Inferior parietal cortex (tissue), 1 donor: ENCODE data around the gene TSPAN7.
A peak's percentile ranks its signal among the peaks of the same experiment; 100 is the strongest.

Source experiments
- DNase-seq: peaks from one replicate; pipeline ENCODE4 v3.0.0-alpha.2; 2016; ENCODE audit errors: extremely low spot score

TSPAN7 gene

DNA sequence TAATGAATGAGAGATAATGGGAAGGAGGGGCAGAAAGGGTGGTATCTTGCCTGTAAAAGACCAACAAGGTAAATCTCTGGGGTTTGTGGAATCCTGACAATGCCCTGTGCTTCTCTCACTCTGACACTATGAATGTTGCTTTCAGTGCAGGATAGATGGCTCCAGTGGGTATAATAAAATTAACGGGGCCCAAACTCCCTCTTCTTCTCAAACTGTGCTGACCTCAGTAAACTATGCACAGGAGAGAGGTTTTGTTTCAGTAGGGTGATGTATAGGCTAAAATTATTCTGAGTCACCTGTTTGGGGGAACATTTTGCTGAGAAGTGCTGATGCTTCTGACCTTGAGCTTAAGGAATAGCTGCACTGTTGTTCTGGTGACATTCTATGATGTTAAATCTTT lies 82.6 kb downstream of the TSPAN7 start:
- no peak for DNase-seq

DNA sequence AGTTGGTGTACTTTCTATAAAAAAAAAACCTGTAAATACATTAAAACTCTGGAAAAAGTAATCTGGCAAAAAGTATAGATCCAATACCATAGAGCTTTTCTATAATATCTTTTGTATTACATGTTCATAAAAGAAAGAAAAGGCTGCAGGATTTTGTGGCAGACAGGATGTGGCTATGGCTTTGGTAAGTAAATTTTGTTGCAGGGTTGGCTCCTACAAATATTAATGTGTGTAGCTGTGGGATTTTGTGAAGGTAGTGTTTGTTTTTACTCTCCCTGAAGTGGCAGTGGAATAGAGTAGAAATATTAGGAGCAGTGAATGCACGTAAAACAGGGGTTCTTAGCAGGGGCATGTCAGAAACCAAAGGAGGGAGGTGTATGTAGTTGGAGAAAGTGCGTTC lies 84.8 kb downstream of the TSPAN7 start:
- DNase-seq = no peak

DNA sequence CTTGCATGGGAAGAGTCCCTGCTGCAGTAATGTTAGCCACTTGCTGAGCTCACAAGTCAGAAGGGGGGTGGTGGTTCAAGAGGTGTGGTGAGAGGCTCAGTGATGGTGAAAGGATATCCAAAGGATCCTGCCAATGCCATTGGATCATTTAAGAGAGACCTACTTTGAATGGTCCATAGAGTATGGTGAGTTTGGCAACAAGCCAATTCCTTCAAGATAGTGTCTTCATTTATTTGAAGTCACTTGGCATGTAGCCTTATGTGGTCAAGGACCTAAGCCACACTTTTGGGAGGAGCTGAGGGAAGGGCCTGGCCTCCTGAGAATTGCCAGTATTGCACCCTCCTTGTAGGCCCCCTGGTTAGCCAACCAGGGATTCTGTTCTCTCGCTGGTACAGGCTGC lies 87.9 kb downstream of the TSPAN7 start:
- no peak for DNase-seq

DNA sequence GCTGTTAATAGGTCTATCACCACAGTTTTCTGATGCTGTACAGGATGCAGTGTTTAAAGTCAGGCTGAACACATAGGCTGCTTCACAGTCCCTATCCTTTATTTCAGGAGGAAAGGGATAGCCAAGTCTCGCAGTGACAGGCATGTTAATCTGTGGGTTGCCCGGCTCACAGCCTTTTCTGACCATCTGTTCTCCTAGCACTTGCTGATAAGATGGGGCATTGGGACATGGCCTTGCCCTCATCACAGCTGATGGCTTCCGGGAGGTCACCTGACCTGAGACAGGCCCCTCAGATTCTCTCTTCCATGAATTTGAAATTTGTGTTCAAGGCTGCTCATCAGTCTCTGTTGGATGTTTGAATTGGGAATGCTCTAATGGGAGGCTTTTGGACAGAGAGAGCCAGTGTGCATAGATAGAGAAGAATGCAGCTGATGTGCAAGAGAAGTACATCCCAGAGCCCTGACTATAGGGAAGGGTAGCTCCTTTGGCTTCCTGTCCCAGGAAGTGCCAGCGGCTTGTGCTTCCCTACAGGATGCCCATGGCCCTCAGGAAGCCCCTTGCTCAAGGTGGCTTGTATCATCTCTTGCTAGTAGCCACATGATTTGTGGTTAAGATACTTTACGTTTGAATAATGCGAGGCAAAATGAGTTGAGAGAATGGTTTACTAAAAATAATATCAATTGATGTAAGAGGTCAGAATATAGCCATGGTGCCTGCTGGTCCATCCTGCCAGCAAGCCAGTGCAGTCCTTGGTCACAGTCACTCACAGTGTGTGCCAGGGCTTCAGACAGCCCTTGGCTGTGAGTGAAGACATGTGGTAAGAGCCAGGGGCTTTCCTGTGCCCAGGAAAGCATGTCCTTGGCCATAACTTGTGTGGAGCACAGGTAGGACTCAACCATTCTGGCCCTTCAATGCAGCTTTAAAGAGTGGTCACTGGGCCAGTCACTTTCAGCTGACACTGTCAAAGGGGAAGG lies 88.6 kb downstream of the TSPAN7 start:
- DNase-seq = no peak

DNA sequence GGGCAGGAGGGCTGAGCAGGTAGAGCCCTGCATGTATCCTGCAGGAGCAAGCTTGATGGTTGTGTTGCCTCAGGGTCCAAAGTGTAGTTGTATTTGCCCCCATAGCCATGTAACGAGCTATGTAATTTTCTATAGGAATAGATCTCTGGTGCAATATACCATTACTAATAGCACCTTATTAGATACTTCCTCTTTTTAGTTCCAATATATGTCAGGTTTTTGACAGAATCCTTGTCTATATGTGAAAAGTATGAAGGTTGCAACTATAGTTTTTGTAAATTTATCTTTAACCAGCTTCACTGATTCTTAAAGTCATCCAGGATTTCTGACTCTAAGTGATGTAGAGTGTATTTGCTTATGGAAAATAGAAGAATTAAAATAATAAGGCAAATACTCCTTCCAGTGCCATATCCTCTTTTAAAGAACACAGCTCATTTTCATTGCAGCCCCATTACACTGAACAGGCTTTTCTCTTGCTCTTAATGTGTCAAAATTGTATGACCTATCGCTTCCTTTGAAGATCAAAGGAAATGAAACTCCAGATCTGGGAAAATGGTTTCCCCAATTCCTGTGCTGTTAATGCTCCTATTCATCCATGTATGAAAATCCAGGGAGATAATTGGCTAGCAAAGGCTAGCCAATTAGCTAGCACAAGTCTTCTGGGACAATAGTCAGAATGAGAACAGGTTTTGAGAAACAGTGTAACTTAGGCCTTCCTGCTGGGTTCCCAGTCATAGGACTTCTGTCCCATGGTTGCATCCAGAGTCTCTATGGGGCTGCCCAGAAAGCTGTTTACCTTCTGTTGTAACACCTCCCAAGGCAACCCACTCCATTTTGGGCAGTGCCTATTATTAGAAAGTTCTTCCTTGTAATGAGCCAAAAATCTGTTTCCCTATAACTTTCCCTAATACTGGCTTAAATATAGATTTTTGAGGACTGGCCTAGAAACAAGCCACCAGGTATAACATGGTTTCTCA lies 90.6 kb downstream of the TSPAN7 start:
- DNase-seq = no peak

DNA sequence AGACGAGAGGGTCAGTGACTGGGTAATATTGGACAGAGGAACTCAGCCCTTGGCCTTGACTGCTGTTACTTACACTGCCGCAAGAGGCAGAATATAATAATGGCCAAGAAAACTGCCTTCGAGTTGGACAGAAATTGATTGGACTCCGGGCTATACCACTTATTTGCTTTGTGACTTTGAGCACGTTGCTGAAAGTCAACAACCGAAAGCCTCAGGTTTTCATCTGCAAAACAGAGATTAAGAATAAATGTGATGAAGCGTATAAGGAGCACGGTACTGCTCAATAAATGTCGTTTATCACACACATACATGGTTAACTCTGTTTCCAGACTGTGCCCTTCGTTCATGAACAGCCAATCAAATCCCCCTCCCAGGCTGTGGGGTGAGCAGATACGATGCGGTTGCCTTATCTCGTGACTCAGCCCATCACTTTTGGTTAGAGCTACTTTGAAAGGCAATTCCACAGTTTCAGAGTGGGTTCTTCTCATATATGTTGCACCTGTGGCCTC lies 91.6 kb downstream of the TSPAN7 start:
- no peak for DNase-seq

DNA sequence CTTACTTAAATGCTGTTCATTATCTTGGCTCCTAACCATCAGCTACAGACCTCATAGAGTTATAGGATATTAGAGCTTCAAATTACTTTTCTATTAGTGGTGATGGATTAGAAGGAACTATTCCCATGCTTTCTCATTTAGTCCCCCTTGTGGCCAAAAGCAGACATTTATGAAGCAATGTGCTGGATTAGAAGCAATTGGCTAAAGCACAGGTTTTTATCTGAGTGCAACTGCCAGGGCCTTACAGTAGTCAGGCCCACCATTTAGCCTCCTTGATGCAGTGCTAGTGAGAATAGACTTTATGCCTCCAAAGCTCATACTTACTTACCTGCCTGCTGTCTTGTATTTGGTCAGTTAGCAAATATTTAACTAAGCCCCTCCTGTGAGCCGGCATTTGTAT lies 93.0 kb downstream of the TSPAN7 start:
- DNase-seq = no peak

DNA sequence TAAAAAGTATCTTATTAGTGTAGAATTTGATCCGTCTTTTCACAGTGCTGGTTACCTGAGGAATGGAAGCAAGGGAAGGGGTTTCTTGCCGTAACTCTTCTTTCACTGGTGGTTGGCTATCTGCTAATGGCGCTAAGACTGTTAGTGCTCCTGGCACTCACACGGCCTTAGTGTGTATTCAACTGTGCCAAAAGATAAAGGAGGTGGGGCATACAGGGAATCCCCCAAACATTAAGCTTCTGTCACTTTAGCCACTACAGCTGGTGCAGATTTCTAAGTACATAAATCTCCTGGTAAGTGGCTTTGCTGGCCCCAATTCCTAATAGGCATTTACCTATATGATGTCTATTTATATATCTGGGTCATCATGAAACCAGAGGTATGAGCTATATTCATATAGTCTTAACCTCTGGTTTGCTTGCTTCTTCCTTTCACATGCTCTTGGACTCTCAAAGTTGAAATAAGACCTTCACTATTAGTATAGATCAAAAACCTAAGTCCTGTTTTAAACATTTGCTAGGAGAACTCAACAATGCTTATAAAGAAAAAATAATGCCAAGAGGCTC lies 95.1 kb downstream of the TSPAN7 start:
- no peak for DNase-seq

DNA sequence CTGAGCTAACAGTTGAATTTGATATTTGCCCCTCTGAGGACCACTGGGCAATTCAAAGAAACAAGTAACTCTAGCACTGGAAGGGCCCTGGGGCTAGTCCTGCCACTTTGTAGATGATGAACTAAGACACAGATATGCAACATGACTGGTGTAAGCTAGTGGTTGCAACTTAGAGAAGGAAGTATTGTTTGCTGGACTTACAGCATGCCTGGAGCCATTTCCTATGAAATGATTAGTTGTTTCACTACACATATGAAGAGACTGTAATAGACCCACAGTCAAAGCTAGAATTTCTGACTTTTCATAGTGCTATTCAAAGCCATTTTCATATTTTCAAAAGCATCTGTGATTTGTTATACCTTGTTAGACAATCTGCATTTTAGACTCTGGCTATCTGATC lies 96.2 kb downstream of the TSPAN7 start:
- no peak for DNase-seq

DNA sequence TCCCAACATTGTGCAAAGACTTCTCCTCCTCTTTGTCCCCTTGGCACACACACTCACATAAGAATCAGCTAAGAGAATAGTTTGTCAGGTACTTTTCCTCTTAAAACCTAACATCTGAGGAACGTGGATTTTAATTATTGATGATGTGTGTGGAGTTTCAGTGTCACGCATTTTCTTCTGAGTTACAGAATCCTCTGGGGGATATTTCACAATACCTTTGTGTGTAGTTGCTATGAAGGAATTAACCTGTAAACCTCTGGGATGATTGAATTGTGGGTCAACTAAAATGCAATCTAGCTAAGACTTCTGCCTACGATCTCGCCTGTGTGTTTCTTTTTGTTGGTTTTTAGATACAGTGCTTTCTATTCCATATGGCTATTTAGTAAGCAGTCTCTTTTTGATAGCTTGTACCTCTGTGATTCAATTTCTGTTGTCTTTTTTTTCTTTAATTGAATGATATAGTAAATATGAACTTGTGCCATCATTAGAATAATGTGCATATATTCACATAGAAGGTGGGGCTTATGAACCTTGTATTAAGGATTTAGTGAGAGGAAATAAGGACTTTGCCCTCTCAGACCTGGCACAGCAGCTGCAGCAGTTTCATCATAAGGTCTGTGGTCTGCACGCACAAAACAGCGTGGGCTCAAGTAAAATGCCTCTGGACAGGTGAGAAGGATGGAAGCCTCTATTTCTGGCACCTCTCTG lies 99.2 kb downstream of the TSPAN7 start:
- DNase-seq = no peak

DNA sequence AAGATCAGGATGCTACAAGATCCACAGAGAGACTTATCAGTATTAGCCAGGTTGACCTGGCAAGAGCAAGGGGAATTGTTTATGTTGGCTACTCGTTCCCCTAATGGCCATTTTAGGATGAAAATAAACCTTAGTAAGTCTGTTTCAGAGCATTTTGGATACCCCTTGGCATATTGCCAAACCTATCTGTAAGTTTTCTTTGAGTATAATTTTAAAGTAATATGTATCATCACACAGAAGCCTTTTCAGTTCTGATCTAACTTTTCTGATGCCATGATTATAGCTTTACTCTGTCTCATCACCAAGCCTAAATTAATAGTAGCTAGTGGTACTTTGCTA lies 99.7 kb downstream of the TSPAN7 start:
- DNase-seq = no peak

DNA sequence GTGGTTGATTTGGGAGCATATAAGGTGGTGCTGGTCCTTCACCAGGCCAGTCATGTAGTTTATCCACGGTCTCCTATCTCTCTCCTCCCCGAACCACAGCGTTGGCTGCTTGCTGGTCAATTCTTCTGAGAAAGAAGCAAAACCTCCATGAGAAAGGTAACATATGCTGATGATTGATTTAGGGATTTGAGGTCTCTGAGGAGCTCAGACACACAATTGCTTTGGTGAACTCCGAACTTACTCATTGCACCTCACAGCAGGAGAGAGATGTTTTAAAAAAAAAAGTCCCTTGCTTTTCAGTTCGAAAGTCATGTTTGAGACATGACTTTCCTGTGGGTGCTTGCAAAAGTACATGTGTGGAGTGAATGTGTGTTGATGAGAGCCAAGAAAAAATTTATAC lies 100.2 kb downstream of the TSPAN7 start:
- no peak for DNase-seq

DNA sequence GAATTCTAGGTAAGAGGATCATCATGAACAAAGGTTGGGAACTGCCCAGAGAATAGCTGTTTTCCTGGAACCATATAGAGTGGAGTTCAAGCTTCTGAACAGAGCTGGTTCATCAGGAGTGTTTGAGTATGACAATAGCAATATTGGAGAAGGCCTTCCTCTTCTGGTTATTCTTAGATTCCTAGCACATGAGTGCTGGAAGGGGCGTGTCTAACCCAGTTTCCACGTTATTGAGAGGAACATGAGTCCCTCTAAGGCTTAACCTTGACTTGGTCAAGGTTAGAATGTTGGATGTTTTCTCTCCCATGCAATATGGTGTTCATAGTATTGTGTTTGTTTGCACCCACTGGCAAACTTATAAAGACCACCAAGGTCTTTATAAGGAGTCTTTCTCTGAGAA lies 101.3 kb downstream of the TSPAN7 start:
- DNase-seq = no peak

DNA sequence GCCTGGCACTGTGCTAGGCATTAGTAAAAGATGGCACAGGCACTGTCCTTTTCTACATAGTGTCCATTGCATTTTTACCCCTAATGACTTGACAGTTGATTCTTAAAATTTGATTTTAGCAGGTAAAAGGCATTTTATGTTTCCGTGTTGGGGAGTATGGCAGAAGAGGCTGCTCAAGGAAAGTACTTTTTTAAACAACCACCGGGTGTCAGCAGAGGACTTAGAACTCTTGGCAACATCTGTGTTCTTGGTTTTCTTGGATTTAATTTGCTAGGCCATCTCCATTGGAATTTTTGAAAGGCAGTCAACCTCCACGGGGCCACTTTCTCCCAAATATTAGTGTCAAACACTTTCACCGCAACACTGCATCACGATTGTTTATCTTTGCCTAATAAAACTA lies 102.9 kb downstream of the TSPAN7 start:
- DNase-seq = peak; percentile 55

DNA sequence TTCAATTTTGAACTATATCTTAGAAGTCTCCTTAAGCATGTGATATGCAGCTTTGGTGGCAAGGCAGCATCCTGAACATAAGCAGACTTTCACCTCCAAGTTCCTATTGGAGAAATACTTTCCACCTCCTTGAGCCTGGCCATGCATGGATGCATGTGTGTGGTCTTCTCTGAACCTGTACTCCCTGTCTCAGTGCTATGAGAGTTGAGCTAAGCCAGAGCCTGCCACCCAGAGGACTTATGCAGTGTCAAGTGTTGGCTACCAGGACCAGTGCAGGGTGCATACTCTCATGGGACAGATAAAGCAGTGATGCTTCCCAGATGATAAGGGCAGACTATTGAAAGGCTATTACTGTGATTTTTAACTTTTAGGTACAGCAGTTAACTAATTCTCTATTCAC lies 105.6 kb downstream of the TSPAN7 start:
- no peak for DNase-seq

DNA sequence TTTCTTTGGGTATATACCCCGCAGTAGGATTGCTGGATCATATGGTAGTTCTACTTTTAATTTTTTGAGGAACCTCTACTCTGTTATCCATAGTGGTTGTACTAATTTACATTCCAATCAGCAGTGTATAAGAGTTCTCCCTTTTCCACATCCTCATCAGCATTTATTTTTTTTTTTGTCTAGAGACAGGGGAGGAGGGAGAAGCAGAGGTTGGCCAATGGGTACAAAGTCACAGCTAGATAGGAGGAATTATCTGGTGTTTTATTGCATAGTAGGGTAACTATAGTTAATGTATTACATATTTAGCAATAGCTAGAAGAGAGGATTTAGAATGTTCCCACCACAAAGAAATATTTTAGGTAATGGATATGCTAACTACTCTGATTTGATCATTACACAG lies 107.4 kb downstream of the TSPAN7 start:
- no peak for DNase-seq

DNA sequence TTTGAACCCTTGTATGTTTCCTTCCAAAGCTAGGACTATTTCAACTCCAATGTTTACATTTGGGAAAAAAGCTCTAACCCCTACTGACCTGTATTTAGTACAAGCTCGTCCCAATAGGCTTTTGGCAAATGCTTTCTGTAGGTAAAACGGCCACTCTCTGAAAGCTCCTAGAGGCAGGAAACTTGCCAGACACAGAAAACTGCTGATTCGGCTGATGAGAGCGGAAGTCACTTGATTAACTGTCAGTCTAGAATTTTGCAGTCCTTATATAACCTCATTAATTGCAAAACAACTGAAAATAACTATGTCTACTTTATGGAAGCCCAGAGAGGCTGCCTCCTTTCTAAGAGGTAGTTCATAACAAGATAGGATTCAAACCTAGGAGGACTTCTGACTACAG lies 108.1 kb downstream of the TSPAN7 start:
- no peak for DNase-seq

DNA sequence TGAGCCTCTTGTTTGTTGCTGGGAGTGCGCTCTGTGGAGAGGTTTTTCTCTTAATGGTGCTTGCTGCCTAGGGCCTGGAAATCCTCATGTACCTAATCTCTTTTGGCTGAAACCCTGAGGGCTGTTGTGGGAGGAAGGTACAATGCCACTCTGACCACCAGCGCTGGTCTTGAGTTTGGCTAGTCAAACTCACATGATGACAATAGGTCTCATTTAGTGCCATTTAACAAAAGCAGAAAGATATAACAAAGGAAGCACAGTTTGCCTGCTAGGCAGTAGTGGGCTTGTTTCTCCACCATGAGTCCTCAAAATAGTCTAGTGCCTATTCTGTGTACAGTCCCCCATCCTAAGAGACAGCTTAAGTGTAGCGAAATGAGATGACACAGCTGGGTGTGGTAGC lies 111.3 kb downstream of the TSPAN7 start:
- no peak for DNase-seq

DNA sequence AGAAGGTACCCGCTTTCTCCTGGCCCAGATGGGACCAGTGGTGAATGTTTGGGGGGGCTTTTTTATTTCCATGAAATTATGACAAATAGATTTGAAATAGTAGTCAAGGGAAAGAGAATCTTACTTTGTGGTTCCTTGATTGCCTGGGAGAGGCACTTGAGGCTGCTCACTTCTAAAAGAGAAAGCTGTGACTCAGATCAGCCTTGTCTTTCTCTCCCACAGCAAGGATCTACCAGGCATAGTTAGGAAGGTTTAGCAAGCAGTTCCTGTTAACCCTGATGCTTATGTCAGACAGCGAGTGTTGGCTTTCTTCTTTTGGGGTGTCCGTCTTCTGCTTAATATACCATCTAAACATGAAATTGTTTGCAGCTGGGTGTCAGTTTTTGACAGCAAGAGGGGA lies 114.5 kb downstream of the TSPAN7 start:
- DNase-seq = no peak

DNA sequence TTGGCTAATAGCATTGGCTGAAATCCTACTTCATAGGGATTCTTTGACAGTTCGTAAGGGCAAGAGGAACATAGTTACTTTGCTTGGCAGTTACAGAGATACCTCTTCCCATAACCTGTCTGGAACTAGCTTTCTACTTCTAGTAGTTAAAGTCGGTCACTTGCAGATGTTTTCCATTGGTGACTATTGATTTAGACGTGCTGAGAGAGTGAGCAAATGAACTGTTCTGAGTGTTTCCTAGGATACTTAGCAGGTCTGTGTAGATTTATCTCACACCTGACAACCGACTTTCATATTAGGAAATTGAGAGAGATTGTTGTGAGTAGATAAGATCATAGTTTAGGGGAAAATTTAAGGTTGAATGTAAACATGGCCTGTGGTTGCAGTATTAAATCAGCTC lies 116.8 kb downstream of the TSPAN7 start:
- no peak for DNase-seq

DNA sequence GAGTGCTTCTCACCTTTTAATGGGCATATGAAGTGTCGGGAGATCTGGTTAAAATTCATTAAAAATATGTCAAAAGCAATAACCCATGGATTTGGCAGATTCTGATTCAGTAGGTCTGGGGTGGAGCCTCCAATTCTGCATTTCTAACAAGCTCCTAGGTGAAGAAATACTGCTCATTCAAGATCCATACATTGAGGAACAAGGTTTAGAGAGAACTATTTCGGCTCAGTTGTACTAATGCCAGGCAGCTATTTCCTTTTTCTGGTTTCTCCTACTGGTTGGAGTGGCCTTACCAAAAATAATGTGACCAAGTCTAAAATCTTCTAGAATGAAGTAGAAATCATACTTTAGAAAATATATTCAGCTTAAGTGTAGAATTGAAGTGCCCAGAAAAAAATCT lies 117.5 kb downstream of the TSPAN7 start:
- no peak for DNase-seq

DNA sequence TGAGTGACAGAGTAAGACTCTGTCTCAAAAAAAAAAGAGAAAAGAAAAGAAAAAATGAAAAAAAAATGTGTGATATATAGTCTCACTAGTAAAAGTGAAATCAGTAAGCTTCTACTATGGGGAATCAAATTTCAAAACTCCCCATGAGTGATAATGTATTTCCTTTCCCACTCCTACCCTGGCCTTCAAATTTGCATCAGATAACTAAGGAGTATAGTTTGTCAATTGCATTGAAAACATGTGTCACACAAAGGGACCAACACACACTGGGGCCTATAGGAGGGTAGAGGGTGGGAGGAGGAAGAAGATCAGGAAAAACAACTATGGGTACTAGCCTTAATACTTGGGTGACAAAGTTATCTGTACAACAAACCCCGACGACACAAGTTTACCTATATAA lies 118.4 kb downstream of the TSPAN7 start:
- DNase-seq = no peak
